Spleen (tissue), 11 donors: ENCODE results near the gene GRB10. TPM values are rescaled to one million over a fixed set of nuclear protein-coding genes. Genes with fewer than 3 reads are reported as not detected.
A peak's percentile ranks its signal among the peaks of the same experiment; 100 is the strongest.

Experiments used
- DNase-seq: peaks from one replicate; pipeline ENCODE4 v3.0.0-alpha.2; 2020
- H3K27ac ChIP-seq, 8 donors: fragments of 200-600 bp; sonication (generic) in 7 of 8; 1 replicate in 4 of 8; 2 replicates in 4 of 8; pipeline versions ENCODE4 v1.5.0 to v1.8.0; 2016 to 2021; ENCODE audit warnings: inconsistent platforms in 4 of 8, mild to moderate bottlenecking in 4 of 8, moderate library complexity in 1 of 8
- H3K27me3 ChIP-seq, 7 donors: fragments of 200-600 bp; sonication (generic) in 6 of 7; replicated peaks in 1 of 7; 1 replicate in 4 of 7; 2 replicates in 3 of 7; pipeline versions ENCODE4 v1.5.0 to v1.8.0; 2016 to 2021; ENCODE audit warnings: inconsistent platforms in 3 of 7, mild to moderate bottlenecking in 1 of 7
- H3K36me3 ChIP-seq, 6 donors: fragments of 200-600 bp; sonication (generic) in 5 of 6; 1 replicate in 4 of 6; 2 replicates in 2 of 6; pipeline versions ENCODE4 v1.5.0 to v1.8.0; 2016 to 2021; ENCODE audit warnings: inconsistent platforms in 2 of 6
- H3K4me1 ChIP-seq, 6 donors: fragments of 200-600 bp; sonication (generic) in 5 of 6; 1 replicate in 3 of 6; 2 replicates in 3 of 6; pipeline versions ENCODE4 v1.5.0 to v1.8.0; 2016 to 2021; ENCODE audit warnings: inconsistent platforms in 3 of 6
- H3K4me3 ChIP-seq, 8 donors: fragments of 200-600 bp; sonication (generic) in 7 of 8; 1 replicate in 4 of 8; 2 replicates in 4 of 8; pipeline versions ENCODE4 v1.5.0 to v1.8.0; 2016 to 2021; ENCODE audit warnings: inconsistent platforms in 4 of 8, mild to moderate bottlenecking in 4 of 8, moderate library complexity in 2 of 8
- H3K9me3 ChIP-seq, 8 donors: fragments of 200-600 bp; sonication (generic) in 7 of 8; 1 replicate in 4 of 8; 2 replicates in 4 of 8; pipeline versions ENCODE4 v1.5.0 to v1.8.0; 2016 to 2021; ENCODE audit warnings: inconsistent platforms in 4 of 8
- CTCF ChIP-seq, 11 experiments: fragments of 200-600 bp in 7 of 11; fragments of 450-650 bp in 4 of 11; sonication (generic) in 4 of 11; IDR thresholded peaks in 8 of 11; conservative IDR thresholded peaks in 3 of 11; 1 replicate in 7 of 11; 2 replicates in 4 of 11; pipeline versions ENCODE4 v1.4.0 to v1.8.0; 2016 to 2021; ENCODE audit warnings: antibody characterized with exemption in 11 of 11, inconsistent platforms in 4 of 11, mild to moderate bottlenecking in 1 of 11
- POLR2A ChIP-seq, 3 donors: fragments of 450-650 bp; IDR thresholded peaks; one replicate each; pipeline ENCODE4 v1.5.1; 2017; ENCODE audit warnings: antibody characterized with exemption in 3 of 3, mild to moderate bottlenecking in 1 of 3
- POLR2AphosphoS5 ChIP-seq, 3 donors: sonication (generic); formaldehyde crosslinking; IDR thresholded peaks; one replicate each; pipeline ENCODE4 v1.5.1; 2017; ENCODE audit warnings: antibody characterized with exemption in 3 of 3
- WGBS, 5 donors: extraction: QIAGEN DNeasy Blood & Tissue Kit in 3 of 5; methylation state at CpG; one replicate each; pipeline versions ENCODE4 v1.1.5 to v1.1.7; 2013 to 2018; 5-methylcytosine and 5-hydroxymethylcytosine counted together
- intact Hi-C: fragments of 100-400 bp; cut with DNase I; formaldehyde crosslinking; loops from one replicate; pipeline ENCODE4 v1.15.0; 2023; ENCODE audit warnings: low total_unique reads
- polyA plus RNA-seq, 3 donors: library from polyadenylated mRNA; stranded (reverse); fragments of 200-250 nt; gene quantifications; one replicate each; pipeline ENCODE4 v1.2.1, GENCODE V29; 2013
- total RNA-seq, 7 donors: library from RNA; depleted of rRNA in 3 of 7; stranded (reverse); fragments of >200 nt in 3 of 7; fragmentation: NEBNext Ultra II Directional in 4 of 7; extraction: Animal tissue kit (Norgen Biotek cat#: 25700) in 4 of 7; gene quantifications; one replicate each; pipeline versions ENCODE4 v1.1.0 to v1.2.1, GENCODE V29; 2016 to 2021
- donor health status: healthy with polysubstance abuse.
- donor health status: DM: no; HTN: no; CAD: no; lungs with moderate emphysema.
- donor health status: DM: no; HTN: no; CAD: no.
- donor health status: Bipolar disorder and iron deficiency.
- donor health status: healthy.
- donor health status: DM: no; HTN: no; CAD: no.
- donor health status: DM: yes; HTN: yes; CAD: no.

The GRB10 gene
- total and polyA plus RNA-seq, 10 donors, result 11.3 to 159 (median 115) TPM

- TF ChIP-seq POLR2AphosphoS5 (IDR thresholded peaks at IDR 0.05) (peak in 1 of 3 donors; percentile 44), POLR2A (IDR thresholded peaks at IDR 0.05) (no peak)
- H3K27ac ChIP-seq, result peak overlapping the region in 1 of 8 donors; percentile 53
- WGBS, 5 donors, result 64 to 73% (median 66%) methylated on average over 17 of the region's 17 CpGs
- H3K4me3 ChIP-seq, result no peak overlapping the region
- peaks cover 29 to 79% (median 61%) of the 10 kb centered on the region in 6 donors for H3K4me1 ChIP-seq
- H3K9me3 ChIP-seq, result no peaks in the 10 kb centered on the region
- intact Hi-C loops, result no loop called here
- no peak for DNase-seq
- peaks cover 0 to 59% (median 0%) of the 10 kb centered on the region in 6 donors for H3K36me3 ChIP-seq
- no peaks in the 10 kb centered on the region for H3K27me3 ChIP-seq
These were observed 117.1 kb downstream of the GRB10 start for GRCh38 chr7:50665403-50666123.

GRCh38 chr7:50664937-50665336 lies 117.8 kb downstream of the GRB10 start:
- no peaks in the 10 kb centered on the region for H3K27me3 ChIP-seq
- H3K36me3 ChIP-seq, result peaks cover 0 to 63% (median 0%) of the 10 kb centered on the region in 6 donors
- no peak overlapping the region for H3K4me3 ChIP-seq
- peaks cover 36 to 86% (median 68%) of the 10 kb centered on the region in 6 donors for H3K4me1 ChIP-seq
- TF ChIP-seq CTCF (IDR thresholded peaks at IDR 0.05 in 8 of 11, conservative IDR thresholded peaks at IDR 0.05 in 3 of 11), result no peak
- no peak for TF ChIP-seq POLR2AphosphoS5 (IDR thresholded peaks at IDR 0.05)
- no peak for TF ChIP-seq POLR2A (IDR thresholded peaks at IDR 0.05)
- DNase-seq, result no peak
- no peaks in the 10 kb centered on the region for H3K9me3 ChIP-seq
- H3K27ac ChIP-seq, result peak overlapping the region in 1 of 8 donors; percentile 53
- 46 to 59% (median 52%) methylated on average over 4 of the region's 4 CpGs for WGBS, 5 donors
- intact Hi-C loops, result no loop called here

GRCh38 chr7:50664461-50664922 lies 118.2 kb downstream of the GRB10 start:
- Histone ChIP-seq H3K27me3 (no peaks in the 10 kb centered on the region), H3K4me3 (no peak overlapping the region), H3K9me3 (no peaks in the 10 kb centered on the region), H3K27ac (peak overlapping the region in 3 of 8 donors; percentile 16 to 77 (median 74)), H3K4me1 (peaks cover 40 to 90% (median 72%) of the 10 kb centered on the region in 6 donors), H3K36me3 (peaks cover 0 to 60% (median 0%) of the 10 kb centered on the region in 6 donors)
- intact Hi-C loops, result no loop called here
- 32 to 58% (median 43%) methylated on average over 7 to 9 of the region's 9 CpGs for WGBS, 5 donors
- no peak for DNase-seq
- TF ChIP-seq POLR2AphosphoS5 (IDR thresholded peaks at IDR 0.05) (no peak), POLR2A (IDR thresholded peaks at IDR 0.05) (no peak), CTCF (IDR thresholded peaks at IDR 0.05 in 8 of 11, conservative IDR thresholded peaks at IDR 0.05 in 3 of 11) (no peak)

- Histone ChIP-seq H3K4me3 (no peak overlapping the region), H3K36me3 (peaks cover 0 to 54% (median 0%) of the 10 kb centered on the region in 6 donors), H3K27ac (peak overlapping the region in 4 of 8 donors; percentile 16 to 77 (median 66)), H3K4me1 (peaks cover 46 to 95% (median 75%) of the 10 kb centered on the region in 6 donors), H3K9me3 (no peaks in the 10 kb centered on the region), H3K27me3 (no peaks in the 10 kb centered on the region)
- DNase-seq, result no peak
- TF ChIP-seq POLR2A (IDR thresholded peaks at IDR 0.05), result no peak
- TF ChIP-seq POLR2AphosphoS5 (IDR thresholded peaks at IDR 0.05), result peak in 1 of 3 donors; percentile 14
- no peak for TF ChIP-seq CTCF (IDR thresholded peaks at IDR 0.05 in 8 of 11, conservative IDR thresholded peaks at IDR 0.05 in 3 of 11)
- intact Hi-C loops, result no loop called here
- WGBS, 5 donors, result 68 to 83% (median 75%) methylated on average over 6 to 8 of the region's 8 CpGs
These were observed 119.1 kb downstream of the GRB10 start for GRCh38 chr7:50663396-50664102.
